ENCODE measurements around the gene VAMP5. TPM values are rescaled to one million over a fixed set of nuclear protein-coding genes. Genes with fewer than 3 reads are reported as not detected.
A peak's percentile ranks its signal among the peaks of the same experiment; 100 is the strongest.

The VAMP5 gene
- total and polyA plus RNA-seq, 2 donors (not counting 3 experiments of a cell fraction or from before 2014, with no cell fraction given), result 186 to 624 TPM

- TF ChIP-seq POLR2A (IDR thresholded peaks at IDR 0.05; ENCODE audit: low read depth, low read length) (peak; percentile 13), MAX (IDR thresholded peaks at IDR 0.05; ENCODE audit: insufficient read depth, insufficient read length) (no peak), JUN (IDR thresholded peaks at IDR 0.05; ENCODE audit: borderline replicate concordance, insufficient read depth, insufficient read length, low read depth) (peak; percentile 33), FOS (IDR thresholded peaks at IDR 0.05; ENCODE audit: borderline replicate concordance, insufficient read depth, low read length) (no peak), GATA2 (IDR thresholded peaks at IDR 0.05; ENCODE audit: insufficient read depth, insufficient read length, low read depth, low read length) (no peak), POLR2AphosphoS5 (IDR thresholded peaks at IDR 0.05; ENCODE audit: insufficient read depth, low read depth, low read length) (no peak)
- TF ChIP-seq, protein P1, sequence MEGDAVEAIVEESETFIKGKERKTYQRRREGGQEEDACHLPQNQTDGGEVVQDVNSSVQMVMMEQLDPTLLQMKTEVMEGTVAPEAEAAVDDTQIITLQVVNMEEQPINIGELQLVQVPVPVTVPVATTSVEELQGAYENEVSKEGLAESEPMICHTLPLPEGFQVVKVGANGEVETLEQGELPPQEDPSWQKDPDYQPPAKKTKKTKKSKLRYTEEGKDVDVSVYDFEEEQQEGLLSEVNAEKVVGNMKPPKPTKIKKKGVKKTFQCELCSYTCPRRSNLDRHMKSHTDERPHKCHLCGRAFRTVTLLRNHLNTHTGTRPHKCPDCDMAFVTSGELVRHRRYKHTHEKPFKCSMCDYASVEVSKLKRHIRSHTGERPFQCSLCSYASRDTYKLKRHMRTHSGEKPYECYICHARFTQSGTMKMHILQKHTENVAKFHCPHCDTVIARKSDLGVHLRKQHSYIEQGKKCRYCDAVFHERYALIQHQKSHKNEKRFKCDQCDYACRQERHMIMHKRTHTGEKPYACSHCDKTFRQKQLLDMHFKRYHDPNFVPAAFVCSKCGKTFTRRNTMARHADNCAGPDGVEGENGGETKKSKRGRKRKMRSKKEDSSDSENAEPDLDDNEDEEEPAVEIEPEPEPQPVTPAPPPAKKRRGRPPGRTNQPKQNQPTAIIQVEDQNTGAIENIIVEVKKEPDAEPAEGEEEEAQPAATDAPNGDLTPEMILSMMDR (IDR thresholded peaks at IDR 0.05; ENCODE audit: extremely low read depth in 1 of 2, insufficient read depth in 1 of 2, low read depth in 1 of 2, low read length in 2 of 2), result no peak
- peaks cover 30% of the 10 kb centered on the region for H3K4me1 ChIP-seq (ENCODE audit: control insufficient read depth, extremely low read depth, insufficient read depth, low read length)
- no peaks in the 10 kb centered on the region for H3K9me1 ChIP-seq (replicated peaks; ENCODE audit: control insufficient read depth, extremely low read depth, insufficient read depth, low read length)
- H3K79me2 ChIP-seq (ENCODE audit: control insufficient read depth, insufficient read depth, low read length), result peaks cover 2% of the 10 kb centered on the region
- BruUV-seq (replicated peaks), result no TSS peak
- ChIA-PET CTCF (interaction anchor here (0.6 to 2.8 kb wide), 8 partner anchors 11 to 305 kb away, joined by 3 to 17 read pairs (median 3); partner anchors contain the start of genes MAT2A and RNF181), POLR2A (interaction anchor here (0.9 to 1.2 kb wide), 3 partner anchors 9 to 55 kb away, joined by 3 to 5 read pairs (median 4); partner anchors contain the start of gene RNF181)
- no peaks in the 10 kb centered on the region for H3K27me3 ChIP-seq (ENCODE audit: control insufficient read depth in 2 of 2, insufficient read depth in 2 of 2, low read length in 2 of 2)
- no peak overlapping the region for H3K4me3 ChIP-seq (replicated peaks in 1 of 3; ENCODE audit: insufficient read depth in 1 of 3, low read depth in 1 of 3, low read length in 3 of 3)
- H3K27ac ChIP-seq (ENCODE audit: insufficient read depth, low read depth, low read length), result peak overlapping the region; percentile 66
- peak overlapping the region; percentile 44 for H3K9ac ChIP-seq (replicated peaks; ENCODE audit: extremely low read depth, insufficient read depth, low read length)
- DNase-seq (ENCODE audit: low read depth, low spot score) (peak; percentile 83), FAIRE-seq (peak; percentile 91)
- intact Hi-C loops (cut with micrococcal nuclease), result no loop called here
- H3K9me3 ChIP-seq (replicated peaks; ENCODE audit: control insufficient read depth, insufficient read depth, low read length), result no peaks in the 10 kb centered on the region
- no peak overlapping the region for H2AFZ ChIP-seq (ENCODE audit: low read depth, low read length)
- peak overlapping the region; percentile 43 for H3K4me2 ChIP-seq (ENCODE audit: insufficient read depth, low read length)
- peaks cover 0 to 7% of the 10 kb centered on the region in 2 experiments for H3K36me3 ChIP-seq (ENCODE audit: control insufficient read depth in 2 of 2, extremely low read depth in 1 of 2, insufficient read depth in 2 of 2, low read length in 2 of 2)
- dilution Hi-C loops (cut with MboI; ENCODE audit: extremely low pct_ligation_motif_present, low sequenced_read_pairs), result no loop called here
- H4K20me1 ChIP-seq (replicated peaks; ENCODE audit: control insufficient read depth, extremely low read depth, insufficient read depth, low read length), result no peaks in the 10 kb centered on the region
Observed at GRCh38 chr2:85605406-85606115, 21.3 kb downstream of the VAMP5 start.
